HG03565 (cell line): ENCODE measurements around the gene FAM83F.

Experiments used
- ATAC-seq: cut with Tn5 transposase; IDR thresholded peaks from one replicate; pipeline ENCODE4 v1.9.1; 2021; ENCODE audit warnings: mild to moderate bottlenecking, moderate library complexity; ENCODE audit not compliant: unreplicated experiment

The FAM83F gene

GRCh38 chr22:40054486-40054885, 59.7 kb downstream of the FAM83F start:
- ATAC-seq, result no peak

GRCh38 chr22:40055143-40055883, 60.6 kb downstream of the FAM83F start:
- ATAC-seq, result peak; percentile 90

GRCh38 chr22:40056154-40056553, 61.4 kb downstream of the FAM83F start:
- ATAC-seq, result no peak

GRCh38 chr22:40056559-40056958, 61.8 kb downstream of the FAM83F start:
- ATAC-seq, result no peak

- no peak for ATAC-seq
Measured at GRCh38 chr22:40057652-40058051, 62.9 kb downstream of the FAM83F start.

GRCh38 chr22:40058265-40058664, 63.5 kb downstream of the FAM83F start:
- no peak for ATAC-seq

- no peak for ATAC-seq
Measured at GRCh38 chr22:40065981-40066380, 71.2 kb downstream of the FAM83F start.

GRCh38 chr22:40067639-40068038, 72.9 kb downstream of the FAM83F start:
- no peak for ATAC-seq

- no peak for ATAC-seq
Measured at GRCh38 chr22:40070701-40071100, 75.9 kb downstream of the FAM83F start.

- no peak for ATAC-seq
Measured at GRCh38 chr22:40071720-40072119, 77.0 kb downstream of the FAM83F start.

- no peak for ATAC-seq
Measured at GRCh38 chr22:40076702-40077645, 82.2 kb downstream of the FAM83F start.

GRCh38 chr22:40077646-40078016, 82.9 kb downstream of the FAM83F start:
- no peak for ATAC-seq

- no peak for ATAC-seq
Measured at GRCh38 chr22:40081662-40082061, 86.9 kb downstream of the FAM83F start.

GRCh38 chr22:40082184-40082583, 87.4 kb downstream of the FAM83F start:
- no peak for ATAC-seq

- ATAC-seq, result no peak
Measured at GRCh38 chr22:40083794-40084193, 89.0 kb downstream of the FAM83F start.

- ATAC-seq, result no peak
Measured at GRCh38 chr22:40084246-40084645, 89.5 kb downstream of the FAM83F start.

GRCh38 chr22:40088818-40089217, 94.1 kb downstream of the FAM83F start:
- ATAC-seq, result no peak
